H9 (cell line): ENCODE measurements around the gene MTG2. TPM values are rescaled to one million over a fixed set of nuclear protein-coding genes. Genes with fewer than 3 reads are reported as not detected.

Experiments
- DNase-seq: peaks from one replicate; pipeline ENCODE4 v3.0.0-alpha.2; 2017
- H2AFZ ChIP-seq: one replicate; pipeline ENCODE4 v1.6.1; 2013; ENCODE audit warnings: mild to moderate bottlenecking, low read length, control low read depth, moderate library complexity
- H2AK5ac ChIP-seq: 2 replicates; pipeline ENCODE4 v1.6.1; 2013; ENCODE audit warnings: low read length, control low read depth, mixed read lengths; ENCODE audit not compliant: insufficient read length
- H2BK120ac ChIP-seq: one replicate; pipeline ENCODE4 v1.6.1; 2013; ENCODE audit warnings: low read depth, mild to moderate bottlenecking, low read length, control low read depth, inconsistent platforms; ENCODE audit not compliant: poor library complexity, severe bottlenecking
- H2BK12ac ChIP-seq: 2 replicates; pipeline ENCODE4 v1.6.1; 2013; ENCODE audit warnings: low read length, control low read depth, mixed read lengths, low read depth; ENCODE audit not compliant: insufficient read length
- H2BK15ac ChIP-seq: 2 replicates; pipeline ENCODE4 v1.6.1; 2013; ENCODE audit warnings: low read depth, low read length, control low read depth
- H2BK20ac ChIP-seq: one replicate; pipeline ENCODE4 v1.6.1; 2013; ENCODE audit warnings: low read depth, mild to moderate bottlenecking, low read length, control low read depth, inconsistent platforms; ENCODE audit not compliant: poor library complexity, severe bottlenecking
- H2BK5ac ChIP-seq: 2 replicates; pipeline ENCODE4 v1.6.1; 2013; ENCODE audit warnings: low read length, control low read depth, mixed read lengths; ENCODE audit not compliant: insufficient read length
- H3K14ac ChIP-seq: 2 replicates; pipeline ENCODE4 v1.6.1; 2013; ENCODE audit warnings: low read length, control low read depth; ENCODE audit not compliant: insufficient read depth
- H3K18ac ChIP-seq: 2 replicates; pipeline ENCODE4 v1.6.1; 2013; ENCODE audit warnings: low read depth, mild to moderate bottlenecking, mixed read lengths, low read length, control low read depth; ENCODE audit not compliant: insufficient read length
- H3K23ac ChIP-seq: 2 replicates; pipeline ENCODE4 v1.6.1; 2013; ENCODE audit warnings: low read length, control low read depth, mixed read lengths, low read depth; ENCODE audit not compliant: insufficient read length
- H3K23me2 ChIP-seq: 2 replicates; pipeline ENCODE4 v1.6.1; 2013; ENCODE audit warnings: low read depth, mild to moderate bottlenecking, mixed read lengths, low read length, control low read depth; ENCODE audit not compliant: insufficient read length, poor library complexity, severe bottlenecking
- H3K27ac ChIP-seq: 2 replicates; pipeline ENCODE4 v1.5.1; 2013; ENCODE audit warnings: low read length, control low read depth, mixed read lengths, low read depth; ENCODE audit not compliant: insufficient read length
- H3K27me3 ChIP-seq: 2 replicates; pipeline ENCODE4 v1.6.1; 2013; ENCODE audit warnings: low read length, control low read depth, inconsistent platforms; ENCODE audit not compliant: insufficient read depth
- H3K4ac ChIP-seq: 2 replicates; pipeline ENCODE4 v1.6.1; 2013; ENCODE audit warnings: low read depth, mild to moderate bottlenecking, control low read depth, inconsistent platforms, low read length, moderate library complexity
- H3K4me1 ChIP-seq: 2 replicates; pipeline ENCODE4 v1.6.1; 2013; ENCODE audit warnings: low read length, control low read depth, inconsistent platforms; ENCODE audit not compliant: insufficient read depth
- H3K4me2 ChIP-seq: 2 replicates; pipeline ENCODE4 v1.6.1; 2013; ENCODE audit warnings: low read length, control low read depth, mixed read lengths; ENCODE audit not compliant: insufficient read length, insufficient read depth
- H3K56ac ChIP-seq: 2 replicates; pipeline ENCODE4 v1.6.1; 2013; ENCODE audit warnings: low read depth, mild to moderate bottlenecking, mixed read lengths, low read length, control low read depth; ENCODE audit not compliant: insufficient read length
- H3K79me1 ChIP-seq: 2 replicates; pipeline ENCODE4 v1.6.1; 2013; ENCODE audit warnings: low read depth, mild to moderate bottlenecking, moderate library complexity, low read length, control low read depth, inconsistent platforms; ENCODE audit not compliant: insufficient read depth, poor library complexity, severe bottlenecking
- H3K79me2 ChIP-seq: 2 replicates; pipeline ENCODE4 v1.6.1; 2013; ENCODE audit warnings: low read length, control low read depth, inconsistent platforms; ENCODE audit not compliant: insufficient read depth
- H3K9ac ChIP-seq: 2 replicates; pipeline ENCODE4 v1.6.1; 2013; ENCODE audit warnings: low read length, control low read depth, mixed read lengths; ENCODE audit not compliant: insufficient read length; ENCODE audit errors: extremely low read depth
- H3K9me3 ChIP-seq: one replicate; pipeline ENCODE4 v1.6.1; 2013; ENCODE audit warnings: low read depth, low read length, inconsistent platforms; ENCODE audit not compliant: control insufficient read depth
- H3T11ph ChIP-seq: one replicate; pipeline ENCODE4 v1.6.1; 2013; ENCODE audit warnings: mild to moderate bottlenecking, low read length, control low read depth, inconsistent platforms
- H4K20me1 ChIP-seq: one replicate; pipeline ENCODE4 v1.6.1; 2013; ENCODE audit not compliant: control insufficient read depth, insufficient read length, insufficient read depth
- H4K5ac ChIP-seq: 2 replicates; pipeline ENCODE4 v1.6.1; 2013; ENCODE audit warnings: low read depth, mild to moderate bottlenecking, mixed read lengths, low read length, control low read depth; ENCODE audit not compliant: insufficient read length
- H4K8ac ChIP-seq: replicated peaks from 2 replicates; pipeline ENCODE4 v1.6.1; 2013; ENCODE audit warnings: low read length, control low read depth, mixed read lengths, low read depth; ENCODE audit not compliant: insufficient read length
- H4K91ac ChIP-seq: 2 replicates; pipeline ENCODE4 v1.6.1; 2013; ENCODE audit warnings: low read depth, mild to moderate bottlenecking, moderate library complexity, mixed read lengths, low read length, control low read depth; ENCODE audit not compliant: insufficient read length
- H3K27ac Mint-ChIP-seq, 3 experiments: 2 replicates in 2 of 3; 3 replicates in 1 of 3; pipeline ENCODE4 v1.8.0; 2020 to 2021; ENCODE audit warnings: mixed read lengths in 3 of 3, mild to moderate bottlenecking in 1 of 3, moderate library complexity in 1 of 3
- H3K27me3 Mint-ChIP-seq: 2 replicates; pipeline ENCODE4 v1.8.0; 2021; ENCODE audit warnings: low read depth, mild to moderate bottlenecking, moderate library complexity, mixed read lengths
- H3K36me3 Mint-ChIP-seq, 3 experiments: 2 replicates in 2 of 3; 3 replicates in 1 of 3; pipeline ENCODE4 v1.8.0; 2020 to 2021; ENCODE audit warnings: low read depth in 3 of 3, mixed read lengths in 3 of 3; ENCODE audit not compliant: insufficient read depth in 1 of 3
- H3K4me1 Mint-ChIP-seq, 2 experiments: 2 replicates each; pipeline ENCODE4 v1.8.0; 2020; ENCODE audit warnings: mixed read lengths in 2 of 2
- H3K4me3 Mint-ChIP-seq, 2 experiments: 2 replicates in 1 of 2; 3 replicates in 1 of 2; pipeline ENCODE4 v1.8.0; 2020 to 2021; ENCODE audit warnings: mild to moderate bottlenecking in 2 of 2, mixed read lengths in 2 of 2, moderate library complexity in 1 of 2
- H3K9me3 Mint-ChIP-seq, 2 experiments: 2 replicates in 1 of 2; 3 replicates in 1 of 2; pipeline ENCODE4 v1.8.0; 2020; ENCODE audit warnings: mild to moderate bottlenecking in 2 of 2, mixed read lengths in 2 of 2, moderate library complexity in 1 of 2
- CTCF ChIP-seq: fragments of 200-600 bp; sonication (generic); conservative IDR thresholded peaks from 3 replicates; pipeline ENCODE4 v1.8.0; 2021; ENCODE audit warnings: antibody characterized with exemption, mild to moderate bottlenecking
- WGBS: extraction: QIAGEN DNeasy Blood & Tissue Kit; methylation state at CpG from one replicate; pipeline ENCODE4 v1.1.7; 2013; ENCODE audit warnings: missing lambda C conversion rate, low lambda C conversion rate, mixed read lengths; ENCODE audit not compliant: insufficient read length; ENCODE audit errors: extremely low coverage; 5-methylcytosine and 5-hydroxymethylcytosine counted together
- total RNA-seq: library from RNA; stranded (reverse); gene quantifications from 2 replicates; pipeline ENCODE4 v1.2.1, GENCODE V29; 2021

Gene MTG2
- total RNA-seq, 1 experiment from 2014 or later: 25.1 TPM

GRCh38 chr20:62236766-62237513 is 54.1 kb downstream of the MTG2 start:
- H3K9me3 ChIP-seq: no peaks in the 10 kb centered on the region
- no peak overlapping the region for H2BK12ac ChIP-seq
- no peak overlapping the region for H3K4me2 ChIP-seq
- no peak overlapping the region for H2BK15ac ChIP-seq
- H2BK5ac ChIP-seq: no peak overlapping the region
- no peak overlapping the region for H3K27ac Mint-ChIP-seq
- H4K8ac ChIP-seq: no peak overlapping the region
- no peak for TF ChIP-seq CTCF
- no peak overlapping the region for H2BK120ac ChIP-seq
- no CpG with 5 or more reads among the region's 28 CpGs for WGBS
- no peak overlapping the region for H3T11ph ChIP-seq
- H3K4me3 Mint-ChIP-seq: no peak overlapping the region
- H3K23me2 ChIP-seq: peaks cover 7% of the 10 kb centered on the region
- peaks cover 2% of the 10 kb centered on the region for H3K79me1 ChIP-seq
- H3K9ac ChIP-seq: no peak overlapping the region
- peaks cover 0 to 3% of the 10 kb centered on the region in 2 experiments; a peak in 2 of 5 replicates for H3K9me3 Mint-ChIP-seq
- H2AFZ ChIP-seq: no peak overlapping the region
- no peak overlapping the region for H2AK5ac ChIP-seq
- peaks cover 14 to 26% of the 10 kb centered on the region in 2 experiments for H3K4me1 Mint-ChIP-seq
- H3K18ac ChIP-seq: peak overlapping the region; percentile 49
- H3K4ac ChIP-seq: no peak overlapping the region
- H2BK20ac ChIP-seq: no peak overlapping the region
- H3K27ac ChIP-seq: no peak overlapping the region
- H3K36me3 Mint-ChIP-seq: peaks cover 0 to 13% (median 13%) of the 10 kb centered on the region in 3 experiments; a peak in 6 of 7 replicates
- H4K5ac ChIP-seq: no peak overlapping the region
- H3K4me1 ChIP-seq: no peaks in the 10 kb centered on the region
- no peak overlapping the region for H4K91ac ChIP-seq
- peak; percentile 72 for DNase-seq
- no peaks in the 10 kb centered on the region for H4K20me1 ChIP-seq
- 0 out of 2 replicates have a peak overlapping the region, but pooled peaks have one; percentile 13 for H3K14ac ChIP-seq
- no peak overlapping the region for H3K23ac ChIP-seq
- no peak overlapping the region for H3K56ac ChIP-seq
- H3K79me2 ChIP-seq: peaks cover 7% of the 10 kb centered on the region; the same call in 1 of the 2 replicates
- H3K27me3 Mint-ChIP-seq: peaks cover 9% of the 10 kb centered on the region
- H3K27me3 ChIP-seq: no peaks in the 10 kb centered on the region
